A204.1 (cell line): ENCODE data around the gene RBMX.

Experiments
- FAIRE-seq: peaks from 2 replicates; lab custom pipeline; 2012; peaks lifted over from hg19 to GRCh38; lab: Jason Lieb, UNC

RBMX gene

GRCh38 chrX:136835761-136836160, 44.8 kb downstream of the RBMX start:
- FAIRE-seq, result no peak

GRCh38 chrX:136829413-136829812, 51.1 kb downstream of the RBMX start:
- no peak for FAIRE-seq

GRCh38 chrX:136828830-136829229, 51.7 kb downstream of the RBMX start:
- no peak for FAIRE-seq

- no peak for FAIRE-seq
These were observed 53.5 kb downstream of the RBMX start for GRCh38 chrX:136827026-136827425.

GRCh38 chrX:136825771-136826170, 54.8 kb downstream of the RBMX start:
- FAIRE-seq, result no peak
